Activated B cell treated with CpG ODN at 0.5 μM for 24 hours (primary cell): ENCODE measurements around the gene HLA-DRB1. TPM values are rescaled to one million over a fixed set of nuclear protein-coding genes. Genes with fewer than 3 reads are reported as not detected.
A peak's percentile ranks its signal among the peaks of the same experiment; 100 is the strongest.
"Not testable (repeated sequence)": the region's sequence is repeated elsewhere in the genome, so short reads cannot be mapped to it uniquely, and the experiment has no call there.

Experiments used
- ATAC-seq: fragments of 200-7000 bp; cut with Tn5 transposase; one replicate; pipeline ENCODE4 v1.10.0; 2021; ENCODE audit warnings: low read depth, mild to moderate bottlenecking, moderate library complexity
- CTCF ChIA-PET: fragments of 350-600 bp; sonication (Branson Sonifier 250); formaldehyde crosslinking; loops from one replicate; lab custom pipeline; 2021; ENCODE audit warnings: antibody characterized with exemption; lab: Charles Lee
- POLR2A ChIA-PET: fragments of 350-600 bp; sonication (Branson Sonifier 250); formaldehyde crosslinking; loops from one replicate; lab custom pipeline; 2021; ENCODE audit warnings: antibody characterized with exemption; lab: Charles Lee
- DNase-seq: peaks from one replicate; pipeline ENCODE4 v3.0.0; 2022
- H3K27ac Mint-ChIP-seq: one replicate; pipeline ENCODE4 v1.8.0; 2020; ENCODE audit warnings: mixed read lengths
- H3K27me3 Mint-ChIP-seq: one replicate; pipeline ENCODE4 v1.8.0; 2021; ENCODE audit warnings: mixed read lengths
- H3K36me3 Mint-ChIP-seq: one replicate; pipeline ENCODE4 v1.8.0; 2021; ENCODE audit warnings: low read depth, mixed read lengths
- H3K4me1 Mint-ChIP-seq: one replicate; pipeline ENCODE4 v1.8.0; 2021; ENCODE audit warnings: mixed read lengths
- H3K4me3 Mint-ChIP-seq: one replicate; pipeline ENCODE4 v1.8.0; 2020; ENCODE audit warnings: mild to moderate bottlenecking, mixed read lengths
- H3K9me3 Mint-ChIP-seq: one replicate; pipeline ENCODE4 v1.8.0; 2020; ENCODE audit warnings: mixed read lengths
- intact Hi-C: fragments of 100-400 bp; cut with micrococcal nuclease; formaldehyde crosslinking; loops from one replicate; pipeline ENCODE4 v1.15.1; 2024
- total RNA-seq: library from RNA; stranded (reverse); gene quantifications from 2 replicates; pipeline ENCODE4 v1.2.3, GENCODE V29; 2022
- TF ChIP-seq, protein P1 (sequence below): fragments of 200-600 bp; IDR thresholded peaks from one replicate; pipeline ENCODE4 v1.8.0; 2022; ENCODE audit warnings: antibody characterized with exemption, mild to moderate bottlenecking

HLA-DRB1 gene
- total RNA-seq, 1 donor from 2014 or later: 621 TPM

DNA sequence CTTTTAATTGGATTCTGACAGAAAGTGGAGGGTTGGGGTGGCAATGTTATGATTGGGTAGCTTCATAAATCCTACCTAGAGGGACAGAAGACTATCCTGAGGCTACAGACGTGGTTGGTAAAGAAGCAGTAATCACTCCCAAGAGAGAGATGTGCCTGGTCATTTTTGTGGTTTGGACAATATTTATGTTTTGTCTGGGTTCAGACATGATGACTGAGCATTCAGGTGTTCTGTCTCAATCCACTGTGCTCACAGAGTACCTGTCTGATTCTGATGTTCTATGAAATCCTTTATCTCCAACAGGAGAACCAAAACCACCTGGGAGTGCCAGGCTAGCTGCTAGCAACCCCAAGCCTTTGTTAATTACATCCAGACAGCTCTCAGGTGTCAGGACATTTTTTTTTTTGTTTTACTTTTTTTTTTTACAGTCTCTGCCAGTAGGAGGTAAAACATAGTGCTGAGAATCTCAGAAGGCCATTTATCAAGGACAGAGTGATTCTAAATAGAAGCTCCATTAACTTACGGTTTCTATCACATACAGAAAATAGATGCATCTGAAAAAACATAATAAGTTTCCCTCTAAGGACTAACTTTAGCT lies 46.0 kb upstream of the HLA-DRB1 start:
- Mint-ChIP-seq H3K9me3 (no peaks in the 10 kb centered on the region), H3K36me3 (peaks cover 54% of the 10 kb centered on the region), H3K4me1 (peaks cover 67% of the 10 kb centered on the region), H3K27me3 (no peaks in the 10 kb centered on the region), H3K27ac (peak overlapping the region; percentile 100), H3K4me3 (peak overlapping the region; percentile 52)
- ChIA-PET CTCF (interaction anchor here (0.9 to 1.1 kb wide), 3 partner anchors 12 to 56 kb away, joined by 3 read pairs; no protein-coding TSS in a partner anchor), POLR2A (interaction anchor here (0.6 to 15.2 kb wide), 17 partner anchors 7 to 941 kb away, joined by 3 to 360 read pairs (median 31); partner anchors contain the start of genes HLA-DQA2, HLA-DQB1, HLA-DRA and HLA-DRB5)
- ATAC-seq (no peak), DNase-seq (no peak)
- TF ChIP-seq, protein P1, sequence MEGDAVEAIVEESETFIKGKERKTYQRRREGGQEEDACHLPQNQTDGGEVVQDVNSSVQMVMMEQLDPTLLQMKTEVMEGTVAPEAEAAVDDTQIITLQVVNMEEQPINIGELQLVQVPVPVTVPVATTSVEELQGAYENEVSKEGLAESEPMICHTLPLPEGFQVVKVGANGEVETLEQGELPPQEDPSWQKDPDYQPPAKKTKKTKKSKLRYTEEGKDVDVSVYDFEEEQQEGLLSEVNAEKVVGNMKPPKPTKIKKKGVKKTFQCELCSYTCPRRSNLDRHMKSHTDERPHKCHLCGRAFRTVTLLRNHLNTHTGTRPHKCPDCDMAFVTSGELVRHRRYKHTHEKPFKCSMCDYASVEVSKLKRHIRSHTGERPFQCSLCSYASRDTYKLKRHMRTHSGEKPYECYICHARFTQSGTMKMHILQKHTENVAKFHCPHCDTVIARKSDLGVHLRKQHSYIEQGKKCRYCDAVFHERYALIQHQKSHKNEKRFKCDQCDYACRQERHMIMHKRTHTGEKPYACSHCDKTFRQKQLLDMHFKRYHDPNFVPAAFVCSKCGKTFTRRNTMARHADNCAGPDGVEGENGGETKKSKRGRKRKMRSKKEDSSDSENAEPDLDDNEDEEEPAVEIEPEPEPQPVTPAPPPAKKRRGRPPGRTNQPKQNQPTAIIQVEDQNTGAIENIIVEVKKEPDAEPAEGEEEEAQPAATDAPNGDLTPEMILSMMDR: no peak
- intact Hi-C loops: loop anchor here (2.0 kb wide), 1 partner anchor 29 kb away; no protein-coding TSS in a partner anchor

DNA sequence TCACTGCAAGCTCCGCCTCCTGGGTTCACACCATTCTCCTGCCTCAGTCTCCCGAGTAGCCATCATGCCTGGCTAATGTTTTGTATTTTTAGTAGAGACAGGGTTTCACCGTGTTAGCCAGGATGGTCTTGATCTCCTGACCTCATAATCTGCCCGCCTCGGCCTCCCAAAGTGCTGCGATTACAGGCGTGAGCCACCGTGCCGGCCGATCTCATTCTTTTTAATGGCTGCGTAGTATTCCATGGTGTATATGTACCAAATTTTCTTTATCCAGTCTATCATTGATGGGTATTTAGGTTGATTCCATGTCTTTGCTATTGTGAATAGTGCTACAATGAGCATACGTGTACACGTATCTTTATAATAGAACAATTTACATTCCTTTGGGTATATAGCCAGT lies 40.1 kb upstream of the HLA-DRB1 start:
- POLR2A ChIA-PET: interaction anchor here (1.2 to 4.3 kb wide), 5 partner anchors 8 to 190 kb away, joined by 3 to 68 read pairs (median 11); partner anchors contain the start of genes HLA-DQA1, HLA-DRA and HLA-DRB5
- intact Hi-C loops: loop anchor here (10.0 kb wide), 1 partner anchor 1065 kb away; no protein-coding TSS in a partner anchor
- H3K4me3 Mint-ChIP-seq: peak overlapping the region; percentile 24
- CTCF ChIA-PET, H3K9me3 Mint-ChIP-seq, ATAC-seq, DNase-seq, H3K27me3 Mint-ChIP-seq: not testable (repeated sequence)
- peak overlapping the region; percentile 100 for H3K27ac Mint-ChIP-seq
- H3K4me1 Mint-ChIP-seq: peaks cover 85% of the 10 kb centered on the region
- H3K36me3 Mint-ChIP-seq: peaks cover 34% of the 10 kb centered on the region

DNA sequence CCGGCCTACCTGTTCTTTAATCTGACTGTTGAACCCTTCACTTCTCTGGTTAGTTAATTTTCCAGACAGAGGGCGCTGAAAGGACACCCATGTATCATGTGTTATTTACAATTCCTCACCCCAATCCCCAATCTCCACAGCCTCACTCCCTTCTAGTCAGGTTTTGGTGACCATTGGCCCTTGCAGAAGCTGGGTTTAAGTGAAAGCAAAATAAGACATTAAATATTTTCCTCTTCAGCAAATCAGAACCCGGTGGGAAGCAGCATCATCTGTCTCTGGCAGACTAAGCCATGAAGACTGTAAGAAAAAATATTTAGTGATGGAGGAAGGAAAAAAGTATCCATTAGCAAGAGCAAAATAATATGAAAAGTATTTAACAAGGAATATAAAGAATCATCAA lies 38.2 kb upstream of the HLA-DRB1 start:
- ATAC-seq (peak; percentile 61), DNase-seq (peak; percentile 33)
- no peaks in the 10 kb centered on the region for H3K9me3 Mint-ChIP-seq
- peak overlapping the region; percentile 86 for H3K4me3 Mint-ChIP-seq
- H3K36me3 Mint-ChIP-seq: peaks cover 21% of the 10 kb centered on the region
- H3K27ac Mint-ChIP-seq: peak overlapping the region; percentile 100
- ChIA-PET POLR2A (interaction anchor here (0.6 to 4.3 kb wide), 27 partner anchors 10 to 343 kb away, joined by 3 to 68 read pairs (median 4); partner anchors contain the start of genes HLA-DQA1, HLA-DQA2, HLA-DRA and HLA-DRB5), CTCF (no interaction called here)
- H3K27me3 Mint-ChIP-seq: no peaks in the 10 kb centered on the region
- peaks cover 89% of the 10 kb centered on the region for H3K4me1 Mint-ChIP-seq
- intact Hi-C loops: loop anchor here (1.0 to 10.0 kb wide), 2 partner anchors 9 to 1063 kb away; partner anchors contain the start of gene HLA-DQA1
- TF ChIP-seq, protein P1: no peak

DNA sequence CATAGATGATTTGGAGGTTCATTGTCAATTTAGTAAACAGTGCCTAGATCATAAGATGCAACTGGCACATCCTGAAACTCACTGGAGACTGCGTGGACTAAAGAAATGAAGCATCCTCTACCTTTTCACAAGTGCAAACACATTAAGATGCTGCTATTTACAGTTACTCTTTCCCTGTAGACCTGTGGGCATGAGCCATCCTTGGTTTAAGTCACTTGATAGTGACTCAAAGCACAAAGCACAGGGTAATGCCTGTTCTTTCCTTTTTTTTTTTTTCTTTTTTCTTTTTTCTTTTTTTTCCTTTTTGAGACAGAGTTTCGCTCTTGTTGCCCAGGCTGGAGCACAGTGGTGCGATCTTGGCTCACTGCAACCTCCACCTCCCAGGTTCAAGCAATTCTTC lies 37.6 kb upstream of the HLA-DRB1 start:
- TF ChIP-seq, protein P1: no peak
- Mint-ChIP-seq H3K9me3 (no peaks in the 10 kb centered on the region), H3K4me3 (peak overlapping the region; percentile 86), H3K27ac (peak overlapping the region; percentile 100), H3K27me3 (no peaks in the 10 kb centered on the region), H3K36me3 (peaks cover 16% of the 10 kb centered on the region), H3K4me1 (peaks cover 89% of the 10 kb centered on the region)
- DNase-seq (no peak), ATAC-seq (no peak)
- ChIA-PET CTCF (no interaction called here), POLR2A (interaction anchor here (0.6 to 4.3 kb wide), 21 partner anchors 10 to 1056 kb away, joined by 3 to 68 read pairs (median 6); partner anchors contain the start of genes HLA-DQA1, HLA-DQA2, HLA-DRA and PSMB9)
- intact Hi-C loops: loop anchor here (10.0 kb wide), 1 partner anchor 1062 kb away; no protein-coding TSS in a partner anchor

DNA sequence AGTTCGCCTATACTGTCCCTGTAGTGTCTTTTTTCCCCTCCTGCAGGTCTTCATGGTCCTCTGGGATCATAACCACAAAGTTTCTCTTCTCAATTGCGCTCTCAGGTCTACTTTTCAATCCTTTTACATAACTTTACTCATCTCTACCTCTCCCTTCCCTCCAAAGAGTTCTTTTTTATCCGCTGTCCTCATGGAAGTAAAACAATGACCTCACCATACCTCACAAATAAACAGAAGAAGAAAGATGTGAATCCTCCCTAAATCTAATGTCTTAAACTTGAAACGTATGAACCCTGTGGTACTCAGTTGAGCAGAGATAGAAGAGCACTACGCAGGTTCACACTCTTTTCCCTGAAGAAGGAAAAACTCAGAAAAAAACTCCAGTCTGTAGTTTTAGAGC lies 35.5 kb upstream of the HLA-DRB1 start:
- ATAC-seq (peak; percentile 5), DNase-seq (no peak)
- Mint-ChIP-seq H3K27ac (peak overlapping the region; percentile 100), H3K36me3 (peaks cover 7% of the 10 kb centered on the region), H3K27me3 (no peaks in the 10 kb centered on the region), H3K9me3 (no peaks in the 10 kb centered on the region), H3K4me3 (peak overlapping the region; percentile 79), H3K4me1 (peaks cover 91% of the 10 kb centered on the region)
- TF ChIP-seq, protein P1: no peak
- ChIA-PET CTCF (interaction anchor here (1.5 kb wide), 1 partner anchor 67 kb away, joined by 4 read pairs; no protein-coding TSS in a partner anchor), POLR2A (interaction anchor here (0.8 to 3.8 kb wide), 13 partner anchors 12 to 347 kb away, joined by 3 to 89 read pairs (median 7); partner anchors contain the start of genes HLA-DQA1, HLA-DQB1, HLA-DRA and HLA-DRB5)
- intact Hi-C loops: loop anchor here (10.0 kb wide), 1 partner anchor 1060 kb away; no protein-coding TSS in a partner anchor
